ENCODE results near the gene SKIC3.

The SKIC3 gene

GRCh38 chr5:95528565-95528964 lies 26.2 kb downstream of the SKIC3 start:
- H3K36me3 ChIP-seq (replicated peaks; ENCODE audit: low read depth, low read length) = peaks cover 8% of the 10 kb centered on the region
- H3K9ac ChIP-seq (ENCODE audit: low read length) = no peak overlapping the region
- no peak overlapping the region for H3K4me2 ChIP-seq (ENCODE audit: low read length)
- no peak overlapping the region for H3K27ac ChIP-seq (ENCODE audit: low read length)
- no peaks in the 10 kb centered on the region for H4K20me1 ChIP-seq (ENCODE audit: insufficient read depth, low read length)
- TF ChIP-seq CTCF (IDR thresholded peaks at IDR 0.05; ENCODE audit: low read depth, low read length) = no peak
- no peak for TF ChIP-seq EZH2phosphoT487 (IDR thresholded peaks at IDR 0.05; ENCODE audit: low read depth)
- no peaks in the 10 kb centered on the region for H3K9me3 ChIP-seq (ENCODE audit: insufficient read depth, low read length)
- H3K4me3 ChIP-seq (ENCODE audit: low read length) = no peak overlapping the region
- H2AFZ ChIP-seq (ENCODE audit: low read depth, low read length) = no peak overlapping the region
- no peaks in the 10 kb centered on the region for H3K27me3 ChIP-seq (ENCODE audit: low read depth, low read length)
- H3K79me2 ChIP-seq (ENCODE audit: low read length) = no peaks in the 10 kb centered on the region
- H3K4me1 ChIP-seq (ENCODE audit: low read length) = no peaks in the 10 kb centered on the region

DNA sequence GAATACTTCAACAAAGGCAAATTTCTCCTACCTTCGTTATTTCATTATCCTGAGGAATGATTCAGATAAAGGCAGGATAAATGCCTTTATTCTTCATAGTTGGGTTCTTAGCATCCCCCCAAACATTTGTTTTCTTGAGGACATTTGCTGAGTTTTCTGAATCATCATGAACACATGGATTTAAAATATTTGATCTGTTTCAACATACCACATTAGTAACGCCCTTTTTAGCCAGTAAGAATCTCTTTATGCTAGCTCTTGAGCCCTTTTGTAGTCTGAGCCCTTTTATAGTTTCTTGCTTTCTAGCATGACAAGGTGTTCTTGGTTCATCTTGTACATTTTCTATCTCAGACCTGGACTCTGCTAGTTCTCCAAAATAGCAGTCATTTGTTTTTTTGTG lies 27.9 kb downstream of the SKIC3 start:
- no peak overlapping the region for H2AFZ ChIP-seq (ENCODE audit: low read depth, low read length)
- H3K79me2 ChIP-seq (ENCODE audit: low read length) = no peaks in the 10 kb centered on the region
- H3K36me3 ChIP-seq (replicated peaks; ENCODE audit: low read depth, low read length) = peaks cover 8% of the 10 kb centered on the region
- TF ChIP-seq EZH2phosphoT487 (IDR thresholded peaks at IDR 0.05; ENCODE audit: low read depth) (no peak), CTCF (IDR thresholded peaks at IDR 0.05; ENCODE audit: low read depth, low read length) (no peak)
- no peak overlapping the region for H3K9ac ChIP-seq (ENCODE audit: low read length)
- no peaks in the 10 kb centered on the region for H4K20me1 ChIP-seq (ENCODE audit: insufficient read depth, low read length)
- H3K4me2 ChIP-seq (ENCODE audit: low read length) = no peak overlapping the region
- H3K27ac ChIP-seq (ENCODE audit: low read length) = no peak overlapping the region
- no peak overlapping the region for H3K4me3 ChIP-seq (ENCODE audit: low read length)
- H3K9me3 ChIP-seq (ENCODE audit: insufficient read depth, low read length) = no peaks in the 10 kb centered on the region
- H3K4me1 ChIP-seq (ENCODE audit: low read length) = no peaks in the 10 kb centered on the region
- H3K27me3 ChIP-seq (ENCODE audit: low read depth, low read length) = no peaks in the 10 kb centered on the region

DNA sequence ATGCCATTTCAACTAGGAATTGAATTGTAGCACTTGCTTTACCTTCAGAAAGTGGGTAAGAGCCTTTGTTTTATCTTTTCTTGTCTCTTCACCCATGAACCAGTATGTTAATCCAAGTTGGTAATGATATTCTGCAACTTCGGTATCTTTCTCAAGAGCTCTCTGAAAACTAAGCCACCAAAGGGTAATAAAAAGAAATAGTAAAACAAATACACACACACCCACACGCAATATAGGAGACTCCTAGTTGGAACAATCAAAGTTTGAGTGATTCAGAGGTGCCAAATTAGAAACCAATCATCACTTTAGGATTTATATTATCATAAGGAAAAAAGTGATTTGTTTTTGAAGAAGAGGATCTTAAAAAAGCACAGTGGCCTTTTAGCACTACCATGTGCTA lies 30.4 kb downstream of the SKIC3 start:
- no peak overlapping the region for H3K9ac ChIP-seq (ENCODE audit: low read length)
- H3K27me3 ChIP-seq (ENCODE audit: low read depth, low read length) = no peaks in the 10 kb centered on the region
- H3K79me2 ChIP-seq (ENCODE audit: low read length) = no peaks in the 10 kb centered on the region
- H3K4me1 ChIP-seq (ENCODE audit: low read length) = no peaks in the 10 kb centered on the region
- H3K4me3 ChIP-seq (ENCODE audit: low read length) = no peak overlapping the region
- H3K9me3 ChIP-seq (ENCODE audit: insufficient read depth, low read length) = no peaks in the 10 kb centered on the region
- H4K20me1 ChIP-seq (ENCODE audit: insufficient read depth, low read length) = no peaks in the 10 kb centered on the region
- H3K36me3 ChIP-seq (replicated peaks; ENCODE audit: low read depth, low read length) = peaks cover 13% of the 10 kb centered on the region
- H3K4me2 ChIP-seq (ENCODE audit: low read length) = no peak overlapping the region
- TF ChIP-seq CTCF (IDR thresholded peaks at IDR 0.05; ENCODE audit: low read depth, low read length) (no peak), EZH2phosphoT487 (IDR thresholded peaks at IDR 0.05; ENCODE audit: low read depth) (no peak)
- no peak overlapping the region for H2AFZ ChIP-seq (ENCODE audit: low read depth, low read length)
- no peak overlapping the region for H3K27ac ChIP-seq (ENCODE audit: low read length)

GRCh38 chr5:95520206-95520605 lies 34.6 kb downstream of the SKIC3 start:
- no peaks in the 10 kb centered on the region for H4K20me1 ChIP-seq (ENCODE audit: insufficient read depth, low read length)
- H3K4me1 ChIP-seq (ENCODE audit: low read length) = no peaks in the 10 kb centered on the region
- no peak overlapping the region for H3K9ac ChIP-seq (ENCODE audit: low read length)
- no peak overlapping the region for H3K4me2 ChIP-seq (ENCODE audit: low read length)
- H3K27me3 ChIP-seq (ENCODE audit: low read depth, low read length) = no peaks in the 10 kb centered on the region
- H3K79me2 ChIP-seq (ENCODE audit: low read length) = no peaks in the 10 kb centered on the region
- H3K4me3 ChIP-seq (ENCODE audit: low read length) = no peak overlapping the region
- H3K27ac ChIP-seq (ENCODE audit: low read length) = no peak overlapping the region
- TF ChIP-seq EZH2phosphoT487 (IDR thresholded peaks at IDR 0.05; ENCODE audit: low read depth) (no peak), CTCF (IDR thresholded peaks at IDR 0.05; ENCODE audit: low read depth, low read length) (no peak)
- H2AFZ ChIP-seq (ENCODE audit: low read depth, low read length) = no peak overlapping the region
- H3K9me3 ChIP-seq (ENCODE audit: insufficient read depth, low read length) = no peaks in the 10 kb centered on the region
- H3K36me3 ChIP-seq (replicated peaks; ENCODE audit: low read depth, low read length) = peaks cover 15% of the 10 kb centered on the region

All from OCI-LY3 (cell line).